Right atrium auricular region (tissue), 2 donors: ENCODE measurements around the gene AZI2. TPM values are rescaled to one million over a fixed set of nuclear protein-coding genes. Genes with fewer than 3 reads are reported as not detected.
A peak's percentile ranks its signal among the peaks of the same experiment; 100 is the strongest.

Source experiments
- DNase-seq: peaks from one replicate; pipeline ENCODE4 v3.0.0-alpha.2; 2019; ENCODE audit warnings: low spot score
- H3K27ac ChIP-seq, 2 donors: fragments of 200-600 bp; sonication (generic); 1 replicate in 1 of 2; 2 replicates in 1 of 2; pipeline ENCODE4 v1.5.1; 2016 to 2019
- H3K27me3 ChIP-seq, 2 donors: fragments of 200-600 bp; sonication (generic); one replicate each; pipeline versions ENCODE4 v1.5.1 to v1.6.0; 2017 to 2019
- H3K36me3 ChIP-seq: fragments of 200-600 bp; sonication (generic); one replicate; pipeline ENCODE4 v1.5.1; 2016
- H3K4me1 ChIP-seq, 2 donors: fragments of 200-600 bp; sonication (generic); one replicate each; pipeline versions ENCODE4 v1.5.1 to v1.6.0; 2017 to 2019
- H3K4me3 ChIP-seq, 2 donors: fragments of 200-600 bp; sonication (generic); 1 replicate in 1 of 2; 2 replicates in 1 of 2; pipeline ENCODE4 v1.5.1; 2017 to 2019; ENCODE audit warnings: mild to moderate bottlenecking in 1 of 2, moderate library complexity in 1 of 2
- H3K9me3 ChIP-seq, 2 donors: fragments of 200-600 bp; sonication (generic); one replicate each; pipeline ENCODE4 v1.5.1; 2019
- CTCF ChIP-seq, 2 donors: fragments of 200-600 bp; sonication (generic); IDR thresholded peaks; one replicate each; pipeline ENCODE4 v1.5.1; 2019; ENCODE audit warnings: antibody characterized with exemption in 2 of 2
- total RNA-seq, 2 donors: library from RNA; depleted of rRNA; stranded (reverse); fragments of >200 nt; gene quantifications; one replicate each; pipeline ENCODE4 v1.1.0, GENCODE V29; 2016

Gene AZI2
- total RNA-seq, 2 donors from 2014 or later: 21.8 to 49.2 TPM

GRCh38 chr3:28300345-28300962 is 48.2 kb downstream of the AZI2 start:
- Histone ChIP-seq H3K9me3 (no peaks in the 10 kb centered on the region), H3K27ac (no peak overlapping the region), H3K4me3 (no peak overlapping the region), H3K27me3 (no peaks in the 10 kb centered on the region), H3K36me3 (no peaks in the 10 kb centered on the region), H3K4me1 (no peaks in the 10 kb centered on the region)
- TF ChIP-seq CTCF (IDR thresholded peaks at IDR 0.05): no peak
- no peak for DNase-seq

- DNase-seq: no peak
- H3K4me3 ChIP-seq: no peak overlapping the region
- no peaks in the 10 kb centered on the region for H3K9me3 ChIP-seq
- no peak overlapping the region for H3K27ac ChIP-seq
- H3K27me3 ChIP-seq: no peaks in the 10 kb centered on the region
- no peaks in the 10 kb centered on the region for H3K36me3 ChIP-seq
- TF ChIP-seq CTCF (IDR thresholded peaks at IDR 0.05): no peak
- H3K4me1 ChIP-seq: no peaks in the 10 kb centered on the region
Measured at GRCh38 chr3:28299705-28300104, 48.9 kb downstream of the AZI2 start.

- Histone ChIP-seq H3K4me3 (peak overlapping the region in 1 of 2 donors; percentile 9), H3K27ac (no peak overlapping the region), H3K27me3 (no peaks in the 10 kb centered on the region), H3K4me1 (no peaks in the 10 kb centered on the region), H3K9me3 (peaks cover 0 to under 1% of the 10 kb centered on the region in 2 donors), H3K36me3 (no peaks in the 10 kb centered on the region)
- DNase-seq: no peak
- TF ChIP-seq CTCF (IDR thresholded peaks at IDR 0.05): no peak
Measured at GRCh38 chr3:28295898-28296490, 52.6 kb downstream of the AZI2 start.

- Histone ChIP-seq H3K36me3 (no peaks in the 10 kb centered on the region), H3K4me3 (no peak overlapping the region), H3K27ac (no peak overlapping the region), H3K27me3 (no peaks in the 10 kb centered on the region), H3K4me1 (no peaks in the 10 kb centered on the region), H3K9me3 (peaks cover 0 to 6% of the 10 kb centered on the region in 2 donors)
- TF ChIP-seq CTCF (IDR thresholded peaks at IDR 0.05): no peak
- no peak for DNase-seq
Measured at GRCh38 chr3:28294667-28295413, 53.8 kb downstream of the AZI2 start.

GRCh38 chr3:28292622-28293021 is 56.0 kb downstream of the AZI2 start:
- Histone ChIP-seq H3K27ac (no peak overlapping the region), H3K4me1 (no peaks in the 10 kb centered on the region), H3K36me3 (no peaks in the 10 kb centered on the region), H3K4me3 (no peak overlapping the region), H3K27me3 (no peaks in the 10 kb centered on the region), H3K9me3 (peaks cover 0 to 6% of the 10 kb centered on the region in 2 donors)
- DNase-seq: no peak
- TF ChIP-seq CTCF (IDR thresholded peaks at IDR 0.05): no peak
